ENCODE measurements around the gene PAPPA2.

The PAPPA2 gene

DNA sequence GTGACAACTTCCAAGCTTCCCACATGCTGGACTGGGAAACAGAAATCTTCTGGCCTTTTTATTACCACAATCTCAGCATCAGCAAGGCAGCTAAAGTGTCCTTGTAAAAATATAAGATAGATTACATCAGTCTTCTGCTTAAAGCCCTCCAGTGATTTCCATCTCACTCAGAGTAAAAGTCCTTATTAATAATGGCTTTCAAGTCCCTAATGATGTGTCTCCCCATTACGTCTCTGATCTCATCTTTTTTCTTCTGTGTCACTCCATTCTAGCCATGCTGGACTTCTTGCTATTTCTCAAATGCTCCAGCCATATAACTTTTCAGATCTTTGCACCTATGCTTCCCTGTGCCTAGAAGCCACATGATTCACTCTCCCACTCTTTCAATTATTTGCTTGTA lies 22.1 kb downstream of the PAPPA2 start:
- in situ Hi-C loops (cut with MboI; ENCODE audit: low sequenced_read_pairs), result no loop called here

DNA sequence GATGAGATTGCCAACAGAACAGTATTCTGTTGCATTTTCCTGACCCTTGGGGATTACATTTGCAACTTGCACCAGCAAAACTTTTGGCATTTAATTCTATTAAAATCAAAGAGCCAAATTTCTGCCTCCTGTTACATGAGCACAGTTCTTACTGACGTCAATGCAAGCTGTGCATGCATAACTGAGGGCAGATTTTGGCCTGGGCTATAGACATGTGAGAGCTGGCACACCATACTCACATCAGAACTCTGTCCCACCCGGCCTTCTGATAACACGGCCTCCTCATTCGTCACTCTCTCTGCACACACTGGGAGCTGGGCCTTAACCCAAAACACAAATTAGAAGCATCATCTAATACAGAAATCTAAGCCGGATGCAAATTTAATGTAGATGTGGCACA lies 31.5 kb downstream of the PAPPA2 start:
- in situ Hi-C loops (cut with MboI; ENCODE audit: low sequenced_read_pairs), result no loop called here

DNA sequence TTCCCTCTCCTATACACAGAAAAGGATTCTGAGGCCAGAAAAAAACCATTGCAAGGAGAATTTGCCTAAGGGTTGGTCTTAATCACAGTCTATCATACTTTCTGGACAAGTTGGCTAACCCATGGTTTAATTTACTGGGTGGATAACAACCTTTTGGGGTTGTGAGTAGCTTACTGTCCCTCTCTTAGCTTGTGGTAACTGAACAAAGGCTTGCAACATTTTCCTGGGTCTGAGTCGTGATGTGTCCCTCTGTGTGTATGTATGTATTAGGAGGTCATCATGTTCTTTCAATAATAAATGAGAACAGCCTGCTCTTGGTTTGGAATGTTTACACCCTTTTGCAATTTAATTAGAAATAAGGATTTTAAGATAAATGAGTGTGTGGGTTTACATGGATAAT lies 36.7 kb downstream of the PAPPA2 start:
- in situ Hi-C loops (cut with MboI; ENCODE audit: low sequenced_read_pairs), result no loop called here

DNA sequence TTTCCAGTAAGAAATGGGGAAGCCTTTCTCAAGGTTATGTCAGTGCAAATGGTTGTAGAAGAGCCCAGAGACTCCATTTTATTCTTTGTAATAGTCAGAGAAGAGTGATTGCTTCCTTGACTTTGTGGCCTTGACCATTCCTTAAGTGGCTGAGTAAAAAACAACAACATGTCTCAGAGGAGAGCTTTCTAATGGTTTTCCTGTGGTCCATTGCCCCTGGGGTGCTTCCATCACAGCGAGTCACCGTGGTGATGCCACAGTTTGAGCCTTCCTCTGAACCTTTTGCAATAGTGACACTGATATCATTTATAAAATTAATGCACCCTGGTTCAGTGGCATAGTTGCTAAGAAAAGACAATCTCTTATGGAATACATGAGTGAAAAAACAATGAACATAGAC lies 38.6 kb downstream of the PAPPA2 start:
- in situ Hi-C loops (cut with MboI; ENCODE audit: low sequenced_read_pairs), result no loop called here

DNA sequence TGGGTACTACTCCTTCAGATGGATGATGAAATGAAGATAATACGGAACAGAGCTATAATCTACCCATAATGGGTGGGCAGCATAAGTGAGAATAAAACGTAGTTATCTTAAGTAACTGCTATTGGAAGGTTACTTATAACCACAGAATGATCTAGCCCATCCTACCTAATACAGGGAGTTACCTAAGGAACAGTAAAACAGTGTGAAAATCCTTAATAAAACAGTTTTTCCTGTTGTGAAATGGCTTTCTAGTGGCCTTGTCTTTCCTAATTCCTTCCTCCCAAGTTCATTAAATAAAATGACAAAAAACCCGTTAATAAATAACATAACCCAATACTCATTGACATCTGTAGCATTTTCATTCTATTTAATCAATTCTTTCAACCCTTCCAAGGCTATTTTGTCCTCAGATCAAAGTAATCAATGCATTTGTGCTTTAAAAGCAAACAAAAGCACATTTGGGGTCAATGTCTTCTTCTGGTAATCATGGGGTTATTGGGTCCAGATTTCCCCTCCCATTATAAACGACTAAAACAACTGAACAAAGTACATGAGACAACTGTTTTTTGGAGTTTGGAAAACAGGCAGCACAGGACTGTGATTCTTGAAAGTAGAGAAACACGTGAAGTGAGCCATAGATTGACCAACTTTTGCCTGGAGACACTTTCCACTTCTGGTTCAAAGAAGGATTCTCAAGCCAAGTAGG lies 42.0 kb downstream of the PAPPA2 start:
- in situ Hi-C loops (cut with MboI; ENCODE audit: low sequenced_read_pairs), result no loop called here

DNA sequence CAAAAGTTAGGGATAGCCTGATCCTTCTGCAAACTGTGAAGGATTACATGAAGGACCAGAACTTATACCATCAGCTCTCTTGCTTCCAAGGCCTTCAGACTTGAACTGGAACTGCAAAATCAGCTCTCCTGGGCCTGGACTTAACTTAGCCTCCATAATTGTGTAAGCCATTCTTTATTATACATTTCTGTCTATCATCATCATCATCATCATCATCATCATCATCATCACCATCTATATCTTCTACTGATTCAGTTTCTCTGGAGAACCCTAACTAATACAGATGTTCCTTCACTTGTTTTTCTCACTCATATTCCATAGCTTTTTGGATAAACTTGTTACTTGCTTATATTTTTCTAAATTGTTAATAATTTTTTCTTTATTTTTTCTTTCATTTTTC lies 50.0 kb downstream of the PAPPA2 start:
- in situ Hi-C loops (cut with MboI; ENCODE audit: low sequenced_read_pairs), result no loop called here

DNA sequence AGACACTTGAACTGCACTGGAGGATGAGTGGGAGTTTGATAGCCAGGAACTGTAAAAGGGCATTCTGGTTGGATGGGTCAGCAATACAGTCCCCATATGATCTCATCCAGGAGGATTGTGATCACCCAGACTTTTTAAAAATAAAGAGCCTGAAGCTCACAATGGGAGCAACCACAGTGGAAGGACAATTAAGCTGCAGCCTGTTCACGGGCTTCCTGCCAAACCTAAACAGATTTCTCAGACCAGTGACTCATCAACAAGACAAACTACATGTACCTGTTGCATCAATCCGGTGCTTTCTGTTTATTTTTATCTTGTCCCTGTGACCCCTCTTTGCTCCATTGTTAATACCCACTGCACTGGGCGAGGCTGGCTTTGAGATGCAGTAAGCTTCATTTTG lies 52.3 kb downstream of the PAPPA2 start:
- in situ Hi-C loops (cut with MboI; ENCODE audit: low sequenced_read_pairs), result no loop called here

DNA sequence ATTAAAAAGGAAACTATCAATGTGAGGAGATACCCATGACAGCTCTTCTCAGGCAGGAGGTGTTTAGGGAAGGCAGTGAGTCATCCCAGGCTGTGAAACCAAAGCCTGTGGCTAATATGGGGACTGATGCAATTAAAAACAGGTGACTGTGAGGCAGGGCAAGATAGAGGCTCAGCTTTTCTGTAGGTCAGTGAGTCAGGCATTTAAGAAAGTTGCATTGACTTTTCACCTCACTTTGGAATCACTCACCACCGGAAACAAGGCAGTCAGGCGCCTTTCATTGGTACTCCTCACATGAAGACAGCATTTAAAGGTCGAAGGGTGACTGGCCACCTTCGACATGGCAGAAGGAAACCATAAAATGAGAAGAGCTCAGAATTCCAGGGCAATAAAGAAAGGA lies 54.5 kb downstream of the PAPPA2 start:
- in situ Hi-C loops (cut with MboI; ENCODE audit: low sequenced_read_pairs), result no loop called here

DNA sequence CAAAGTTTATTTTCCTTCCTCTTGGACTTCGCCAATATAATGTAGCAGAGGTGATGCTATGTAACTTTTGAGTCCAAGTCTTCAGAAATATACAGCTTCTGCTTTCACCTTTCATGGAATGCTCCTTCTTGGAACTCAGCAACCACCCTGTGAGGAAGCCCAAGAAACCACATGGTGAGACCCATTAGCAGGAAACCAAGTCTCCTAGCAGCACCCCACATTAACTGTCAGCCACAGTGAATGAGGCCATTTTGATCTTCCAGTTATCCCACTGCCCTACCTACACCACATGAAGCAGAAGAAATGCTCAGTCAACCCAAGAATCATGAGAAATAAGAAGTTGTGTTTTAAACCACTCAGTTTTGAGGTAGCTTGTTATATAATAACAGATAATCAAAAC lies 58.2 kb downstream of the PAPPA2 start:
- in situ Hi-C loops (cut with MboI; ENCODE audit: low sequenced_read_pairs), result no loop called here

DNA sequence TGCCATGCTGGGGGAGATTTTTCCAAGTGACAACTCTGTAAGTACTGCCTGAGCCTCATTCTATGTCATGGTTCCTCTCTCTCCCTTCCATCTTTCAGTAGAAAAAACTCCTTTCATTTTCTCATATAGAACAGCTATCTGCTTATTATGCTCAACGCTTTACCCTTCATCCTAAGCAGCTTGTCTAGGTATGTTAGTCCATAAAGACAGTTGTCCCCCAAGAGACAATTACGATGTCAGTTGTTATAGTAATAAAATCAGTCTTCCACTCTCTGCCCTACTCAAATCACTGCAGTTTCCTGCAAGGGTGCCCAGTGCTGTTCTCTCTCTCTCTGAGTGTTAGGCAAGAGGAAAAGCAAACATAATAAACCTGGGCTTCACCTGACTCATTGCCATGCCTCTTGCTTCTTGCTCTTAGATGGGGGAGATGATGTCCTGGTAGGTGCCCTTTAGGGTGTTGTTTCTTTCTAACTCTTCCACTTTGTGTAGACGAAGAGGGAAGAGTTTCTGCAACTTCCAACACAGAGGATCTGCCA lies 59.4 kb downstream of the PAPPA2 start:
- in situ Hi-C loops (cut with MboI; ENCODE audit: low sequenced_read_pairs), result no loop called here

DNA sequence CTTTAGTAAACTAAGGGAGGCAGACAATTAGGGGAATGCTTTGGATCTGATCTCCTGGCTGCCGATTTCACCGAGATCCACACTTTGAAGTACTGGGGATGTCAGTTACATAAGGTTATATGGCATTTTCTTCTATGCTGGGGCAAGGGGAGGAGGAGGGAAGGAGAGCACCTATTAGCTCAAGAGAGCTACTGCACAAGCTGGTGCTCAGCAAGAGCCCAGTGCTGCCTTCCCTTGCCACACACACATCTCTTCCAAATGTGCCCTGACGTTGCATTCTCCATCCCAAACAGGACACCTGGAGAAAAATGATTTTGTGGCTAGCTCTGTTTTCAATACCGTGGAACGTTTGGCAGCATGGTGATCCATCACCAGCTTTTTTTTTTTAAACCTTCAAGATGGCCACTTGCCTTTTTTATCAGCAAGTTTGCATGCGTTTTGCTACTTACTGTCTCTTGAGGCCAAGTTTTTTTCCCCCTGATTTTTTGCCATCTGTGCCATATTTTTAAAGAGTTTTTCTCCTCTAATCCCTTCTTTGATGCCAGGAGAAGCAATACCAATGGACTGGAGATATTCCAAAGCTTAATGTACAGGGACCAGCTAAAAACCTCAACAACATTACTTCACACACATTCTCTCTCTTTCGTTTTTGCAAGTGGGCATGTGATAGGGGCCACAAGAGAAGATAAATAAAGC lies 66.6 kb downstream of the PAPPA2 start:
- in situ Hi-C loops (cut with MboI; ENCODE audit: low sequenced_read_pairs), result no loop called here

DNA sequence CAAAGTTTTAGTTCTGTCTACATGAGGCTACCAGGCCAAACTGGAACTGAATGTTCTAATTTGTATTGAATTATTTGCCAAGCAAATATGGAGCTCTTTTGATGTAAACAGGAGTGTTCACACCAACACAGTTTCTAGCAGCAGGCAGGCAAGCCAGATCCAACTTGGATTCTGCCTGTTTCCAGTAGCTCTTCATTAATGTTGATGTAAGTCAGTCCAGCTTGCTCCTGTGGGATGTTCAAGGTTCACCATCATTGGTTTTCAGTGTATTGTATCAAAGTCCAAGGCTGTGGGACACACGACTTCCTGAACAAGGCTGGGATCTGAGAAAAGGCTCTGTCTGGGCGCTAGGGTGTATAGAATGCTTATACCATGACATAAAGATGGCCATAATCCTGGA lies 68.1 kb downstream of the PAPPA2 start:
- in situ Hi-C loops (cut with MboI; ENCODE audit: low sequenced_read_pairs), result no loop called here

DNA sequence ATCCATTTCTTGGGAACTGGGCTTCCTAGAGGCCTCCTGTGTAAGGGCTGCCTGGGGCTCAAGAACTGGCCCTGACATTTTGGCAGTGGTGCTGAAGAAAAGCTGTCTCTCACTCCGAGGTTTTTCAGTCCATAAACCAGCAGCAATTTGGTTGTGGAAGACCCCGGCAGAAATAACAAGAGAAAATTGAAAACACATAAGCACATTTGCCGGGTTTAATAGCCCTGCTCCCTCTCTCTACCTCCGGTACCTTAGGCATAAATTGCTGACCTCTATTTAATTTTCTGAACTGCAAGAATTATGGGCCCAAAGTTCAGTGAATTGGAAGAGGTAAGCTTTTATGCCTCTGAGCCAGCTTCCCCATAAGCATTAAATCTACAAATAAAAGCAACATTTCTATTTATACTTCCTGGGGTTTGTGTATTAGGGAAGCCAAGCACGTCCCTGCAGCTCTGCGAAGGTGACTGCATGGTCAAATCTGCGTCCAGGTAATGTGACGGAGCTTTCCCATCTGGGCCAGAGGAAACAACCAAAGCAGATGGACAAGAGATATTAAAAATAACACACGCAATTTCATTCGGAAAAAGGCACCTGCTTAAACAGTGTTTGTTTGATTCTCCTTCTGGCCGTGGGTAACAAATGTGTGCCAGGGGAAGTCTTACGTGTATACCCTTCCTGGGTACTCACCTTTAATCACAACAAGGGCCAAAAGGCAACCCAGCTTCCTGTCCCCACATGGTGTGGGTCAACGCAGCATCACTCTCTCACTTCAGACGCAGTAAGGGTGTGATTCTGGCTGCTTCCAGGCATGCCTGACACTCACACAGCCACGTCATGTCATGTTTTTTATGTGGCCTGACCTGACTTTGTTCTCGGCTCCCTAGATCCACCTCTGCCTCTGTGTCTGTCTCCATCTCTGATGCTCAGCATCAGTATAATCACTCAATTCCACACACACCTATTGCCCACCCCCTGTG lies 69.2 kb downstream of the PAPPA2 start:
- in situ Hi-C loops (cut with MboI; ENCODE audit: low sequenced_read_pairs), result no loop called here

DNA sequence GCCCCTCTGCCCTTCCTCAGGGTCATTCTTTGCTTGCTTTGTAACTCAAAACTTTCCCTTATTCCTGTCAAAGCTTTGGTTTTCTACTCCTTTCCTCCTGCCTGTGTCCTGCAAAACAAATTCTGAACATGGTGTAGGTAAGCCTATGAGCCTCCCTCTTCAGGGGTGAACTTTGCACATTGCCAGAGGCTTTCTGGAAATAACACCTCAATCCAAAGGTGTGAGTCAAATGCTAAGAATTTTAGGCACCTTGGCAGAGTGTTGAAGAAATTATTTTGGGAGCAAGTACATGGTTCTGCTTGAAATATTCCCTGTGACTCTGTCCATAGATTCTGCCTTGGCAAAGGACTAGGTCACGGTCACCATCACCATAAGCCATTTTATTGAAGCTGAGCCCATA lies 70.0 kb downstream of the PAPPA2 start:
- in situ Hi-C loops (cut with MboI; ENCODE audit: low sequenced_read_pairs), result no loop called here

DNA sequence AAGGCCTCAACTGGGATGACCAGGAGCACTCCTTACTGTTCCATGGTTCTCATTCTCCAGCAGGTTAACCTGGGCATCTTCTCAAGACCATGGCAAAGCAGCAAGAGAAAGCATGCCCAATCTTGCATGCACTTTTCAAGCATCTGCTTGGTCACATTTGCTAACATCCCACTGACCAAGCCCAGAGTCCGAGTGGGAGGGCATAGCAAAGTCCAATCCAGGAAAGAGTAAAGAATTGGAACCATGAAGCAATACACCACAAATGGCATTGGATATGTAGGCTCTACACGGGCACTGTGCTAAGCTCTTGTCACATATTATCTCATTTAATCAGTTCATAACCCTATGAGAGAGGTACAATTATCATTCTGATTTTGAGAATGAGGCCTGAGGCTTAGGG lies 73.6 kb downstream of the PAPPA2 start:
- in situ Hi-C loops (cut with MboI; ENCODE audit: low sequenced_read_pairs), result no loop called here

DNA sequence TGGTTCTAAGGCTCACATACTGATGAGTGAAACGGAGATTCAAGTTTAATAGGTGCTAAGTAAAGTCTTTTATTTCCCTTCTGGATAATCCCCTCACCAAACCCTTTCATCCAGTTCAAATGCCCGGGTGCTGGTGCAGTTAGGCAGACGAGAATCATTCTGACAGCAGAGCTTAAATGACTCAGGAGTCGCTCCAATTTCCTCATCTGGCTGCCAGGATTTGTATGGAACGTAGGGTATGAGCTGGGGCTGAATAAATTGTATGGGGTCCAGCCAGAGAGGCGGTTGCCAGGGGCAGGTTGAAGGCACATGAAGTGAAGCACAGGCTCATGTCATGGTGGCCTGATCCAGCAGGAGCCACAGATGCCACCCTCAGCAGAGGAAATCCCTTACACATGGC lies 76.0 kb downstream of the PAPPA2 start:
- in situ Hi-C loops (cut with MboI; ENCODE audit: low sequenced_read_pairs), result no loop called here

DNA sequence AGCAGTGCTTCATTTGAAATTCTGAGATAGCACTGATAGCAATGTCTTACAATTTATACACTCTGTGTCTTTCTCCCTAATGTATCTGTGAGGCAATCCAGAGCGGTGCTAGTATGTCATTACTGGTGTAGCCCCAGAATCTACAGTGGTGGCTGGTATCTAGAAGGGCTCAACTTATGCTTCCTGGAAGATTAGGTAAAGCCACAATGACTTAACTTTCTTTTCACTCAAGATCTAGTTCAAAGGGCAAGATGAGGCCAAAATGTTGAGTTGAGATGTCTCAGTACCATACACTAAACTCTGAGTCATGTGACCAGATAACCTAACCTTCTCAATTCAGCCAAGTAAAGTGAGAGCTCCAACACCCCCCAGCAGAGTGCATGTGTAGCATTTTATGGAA lies 77.5 kb downstream of the PAPPA2 start:
- in situ Hi-C loops (cut with MboI; ENCODE audit: low sequenced_read_pairs), result no loop called here

DNA sequence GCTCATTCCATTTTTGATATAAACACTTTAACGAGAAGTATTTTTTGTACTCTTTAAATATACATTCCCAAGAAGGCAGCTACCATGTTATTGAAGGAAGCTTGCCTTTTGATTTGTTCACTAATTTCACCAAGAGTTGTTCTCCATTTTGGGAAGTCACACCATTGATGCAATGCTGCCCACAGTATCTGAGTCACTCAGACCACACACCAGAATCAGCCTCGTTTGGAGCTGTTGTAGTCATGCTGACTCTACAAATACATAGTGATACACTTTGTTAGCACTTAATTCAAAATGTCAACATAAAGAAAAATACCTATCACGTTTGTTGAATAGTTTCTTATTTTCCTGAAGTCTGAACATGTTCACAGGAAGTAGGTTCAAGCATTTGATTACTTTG lies 78.7 kb downstream of the PAPPA2 start:
- in situ Hi-C loops (cut with MboI; ENCODE audit: low sequenced_read_pairs), result no loop called here

DNA sequence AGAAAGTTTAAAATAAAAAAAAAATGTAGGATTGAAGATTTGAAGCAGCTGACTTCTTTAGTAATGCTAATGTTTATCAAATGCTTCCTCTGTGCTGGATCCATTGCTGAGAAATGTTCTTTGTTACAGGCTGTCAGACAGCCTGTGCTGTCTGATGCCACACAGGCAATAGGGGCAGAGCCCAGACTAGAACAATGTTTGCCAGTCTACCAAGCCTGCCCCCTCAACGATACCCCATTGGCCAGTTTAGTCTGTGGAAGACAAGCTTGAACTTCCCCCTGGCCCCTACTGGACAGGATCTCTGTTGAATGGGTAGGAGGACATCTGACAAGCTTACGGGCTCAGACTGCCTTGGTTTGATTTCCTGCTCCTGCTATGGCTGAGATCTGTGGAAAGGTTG lies 79.4 kb downstream of the PAPPA2 start:
- in situ Hi-C loops (cut with MboI; ENCODE audit: low sequenced_read_pairs), result no loop called here

DNA sequence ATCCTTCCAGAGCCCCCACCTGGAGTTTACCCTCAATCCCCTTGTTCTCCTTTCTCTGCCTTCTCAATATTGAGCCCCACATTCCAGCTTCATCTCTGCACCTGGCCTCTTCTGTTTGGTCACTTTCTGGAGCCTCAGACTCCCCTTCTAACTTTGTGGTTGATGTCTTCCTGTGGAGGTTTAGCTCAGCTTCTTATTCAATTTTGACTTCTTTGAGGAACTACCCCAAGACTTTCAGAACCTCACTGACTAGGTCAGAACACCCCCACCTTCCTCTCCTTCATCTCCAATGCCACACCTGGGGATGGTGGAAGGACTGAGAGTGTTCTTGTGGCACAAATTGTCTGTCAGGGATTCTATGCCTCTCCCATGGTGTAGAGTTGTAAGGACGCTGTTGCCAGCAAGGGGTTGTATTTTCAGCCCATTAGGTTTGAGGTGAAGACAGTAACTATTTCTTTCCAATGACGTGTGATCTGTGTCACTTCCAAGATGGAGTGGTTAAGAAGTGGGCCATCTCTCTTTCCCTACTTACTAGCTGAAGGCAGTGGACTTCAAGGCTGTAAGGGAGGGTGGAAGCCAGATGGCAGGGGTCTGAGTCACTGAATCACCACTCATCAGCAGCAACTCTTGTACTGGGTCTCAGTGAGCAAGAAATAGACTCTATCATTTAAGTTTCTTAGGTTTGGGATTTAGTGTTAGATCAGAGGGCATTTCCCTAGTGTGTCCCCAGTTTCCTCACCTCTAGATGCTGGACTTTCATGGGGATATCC lies 80.6 kb downstream of the PAPPA2 start:
- in situ Hi-C loops (cut with MboI; ENCODE audit: low sequenced_read_pairs), result no loop called here
